ENCODE results near the gene SH3RF3.

The SH3RF3 gene

DNA sequence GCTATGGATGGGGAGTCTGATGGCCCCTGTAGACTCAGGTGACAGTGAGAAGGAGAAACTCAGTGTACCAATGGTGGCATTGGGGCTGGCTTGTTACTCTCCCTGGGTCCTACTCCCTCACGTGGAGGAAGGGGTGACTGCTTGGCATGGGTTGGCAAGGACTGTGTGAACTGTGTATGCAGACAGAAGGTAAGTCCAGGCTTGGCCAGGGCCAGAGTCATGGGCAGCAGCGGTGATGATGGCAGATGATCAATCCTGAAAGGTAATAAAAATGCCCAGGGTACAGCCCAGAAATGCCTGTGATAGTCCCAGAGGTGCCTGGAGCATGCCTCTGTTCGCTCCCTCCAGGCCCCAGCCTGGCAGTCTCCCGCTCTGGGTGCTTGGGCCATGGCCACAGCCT, 153.9 kb downstream of the SH3RF3 start:
- no peak for DNase-seq (ENCODE audit: low spot score in 2 of 2)
- no peak for ATAC-seq (replicated peaks; ENCODE audit: extremely low read depth, poor library complexity, severe bottlenecking)
- Mint-ChIP-seq H3K4me3 (no peak overlapping the region), H3K4me1 (no peaks in the 10 kb centered on the region), H3K36me3 (ENCODE audit: insufficient read depth) (no peaks in the 10 kb centered on the region), H3K27ac (ENCODE audit: low read depth) (no peak overlapping the region), H3K27me3 (no peaks in the 10 kb centered on the region), H3K9me3 (no peaks in the 10 kb centered on the region)

DNA sequence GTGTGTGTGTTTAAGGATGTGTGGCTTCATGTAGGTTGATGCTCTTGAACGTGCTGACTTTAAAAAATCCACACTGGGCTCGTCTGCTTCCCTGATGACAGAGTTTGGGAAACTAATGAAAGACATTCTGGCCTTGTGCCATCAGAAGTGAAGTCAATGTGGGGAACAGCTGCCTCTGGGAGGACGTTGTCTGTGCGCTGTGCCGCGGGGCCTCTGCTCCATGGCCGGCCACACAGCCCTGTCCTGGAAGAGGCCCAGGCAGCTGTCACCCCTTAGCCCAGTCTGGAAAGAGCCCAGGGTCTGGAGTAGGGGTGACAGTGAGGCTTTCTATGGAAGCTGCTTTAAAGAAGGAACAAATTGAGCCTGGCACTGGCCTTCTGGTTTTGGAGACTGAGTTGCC, 155.8 kb downstream of the SH3RF3 start:
- H3K27ac Mint-ChIP-seq (ENCODE audit: low read depth): no peak overlapping the region
- H3K4me3 Mint-ChIP-seq: no peak overlapping the region
- no peaks in the 10 kb centered on the region for H3K36me3 Mint-ChIP-seq (ENCODE audit: insufficient read depth)
- H3K4me1 Mint-ChIP-seq: no peaks in the 10 kb centered on the region
- no peak for ATAC-seq (replicated peaks; ENCODE audit: extremely low read depth, poor library complexity, severe bottlenecking)
- DNase-seq (ENCODE audit: low spot score in 2 of 2): no peak
- H3K27me3 Mint-ChIP-seq: no peaks in the 10 kb centered on the region
- no peaks in the 10 kb centered on the region for H3K9me3 Mint-ChIP-seq

GRCh38 chr2:109285244-109285651, 156.2 kb downstream of the SH3RF3 start:
- ATAC-seq (replicated peaks; ENCODE audit: extremely low read depth, poor library complexity, severe bottlenecking): no peak
- no peak overlapping the region for H3K27ac Mint-ChIP-seq (ENCODE audit: low read depth)

GRCh38 chr2:109287413-109287812, 158.4 kb downstream of the SH3RF3 start:
- H3K36me3 Mint-ChIP-seq (ENCODE audit: insufficient read depth): no peaks in the 10 kb centered on the region
- H3K27ac Mint-ChIP-seq (ENCODE audit: low read depth): no peak overlapping the region
- ATAC-seq (replicated peaks; ENCODE audit: extremely low read depth, poor library complexity, severe bottlenecking): no peak
- H3K9me3 Mint-ChIP-seq: no peaks in the 10 kb centered on the region
- no peak for DNase-seq (ENCODE audit: low spot score in 2 of 2)
- H3K4me1 Mint-ChIP-seq: no peaks in the 10 kb centered on the region
- peaks cover 12% of the 10 kb centered on the region for H3K27me3 Mint-ChIP-seq
- H3K4me3 Mint-ChIP-seq: no peak overlapping the region

More at GRCh38 chr2:109285244-109285651, 156.2 kb downstream of the SH3RF3 start:
- Mint-ChIP-seq H3K4me3 (no peak overlapping the region), H3K4me1 (no peaks in the 10 kb centered on the region), H3K27me3 (peaks cover 4% of the 10 kb centered on the region), H3K36me3 (ENCODE audit: insufficient read depth) (no peaks in the 10 kb centered on the region), H3K9me3 (no peaks in the 10 kb centered on the region)
- DNase-seq (ENCODE audit: low spot score in 2 of 2): no peak

DNA sequence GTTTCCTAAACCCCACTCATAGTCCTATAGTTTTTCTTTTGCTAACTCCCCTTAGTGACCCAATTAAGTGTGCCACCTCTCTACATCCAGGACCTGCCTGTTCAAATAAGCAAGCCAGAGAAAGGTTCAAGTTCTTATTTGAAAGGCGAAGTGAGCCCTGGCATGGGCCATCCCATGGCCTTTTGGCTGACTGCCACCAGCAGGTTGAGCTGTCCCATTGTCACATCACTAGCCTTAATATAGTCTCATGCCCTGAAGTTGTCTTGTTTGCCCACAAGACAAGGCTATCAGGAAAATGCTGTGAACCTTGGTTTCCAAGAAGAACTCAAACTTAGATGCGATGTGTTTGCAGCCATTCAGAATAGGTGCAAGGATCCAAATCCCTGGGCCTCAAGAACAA, 158.8 kb downstream of the SH3RF3 start:
- no peaks in the 10 kb centered on the region for H3K9me3 Mint-ChIP-seq
- peaks cover 12% of the 10 kb centered on the region for H3K27me3 Mint-ChIP-seq
- DNase-seq (ENCODE audit: low spot score in 2 of 2) (no peak), ATAC-seq (replicated peaks; ENCODE audit: extremely low read depth, poor library complexity, severe bottlenecking) (no peak)
- no peak overlapping the region for H3K4me3 Mint-ChIP-seq
- H3K27ac Mint-ChIP-seq (ENCODE audit: low read depth): no peak overlapping the region
- no peaks in the 10 kb centered on the region for H3K36me3 Mint-ChIP-seq (ENCODE audit: insufficient read depth)
- H3K4me1 Mint-ChIP-seq: no peaks in the 10 kb centered on the region

DNA sequence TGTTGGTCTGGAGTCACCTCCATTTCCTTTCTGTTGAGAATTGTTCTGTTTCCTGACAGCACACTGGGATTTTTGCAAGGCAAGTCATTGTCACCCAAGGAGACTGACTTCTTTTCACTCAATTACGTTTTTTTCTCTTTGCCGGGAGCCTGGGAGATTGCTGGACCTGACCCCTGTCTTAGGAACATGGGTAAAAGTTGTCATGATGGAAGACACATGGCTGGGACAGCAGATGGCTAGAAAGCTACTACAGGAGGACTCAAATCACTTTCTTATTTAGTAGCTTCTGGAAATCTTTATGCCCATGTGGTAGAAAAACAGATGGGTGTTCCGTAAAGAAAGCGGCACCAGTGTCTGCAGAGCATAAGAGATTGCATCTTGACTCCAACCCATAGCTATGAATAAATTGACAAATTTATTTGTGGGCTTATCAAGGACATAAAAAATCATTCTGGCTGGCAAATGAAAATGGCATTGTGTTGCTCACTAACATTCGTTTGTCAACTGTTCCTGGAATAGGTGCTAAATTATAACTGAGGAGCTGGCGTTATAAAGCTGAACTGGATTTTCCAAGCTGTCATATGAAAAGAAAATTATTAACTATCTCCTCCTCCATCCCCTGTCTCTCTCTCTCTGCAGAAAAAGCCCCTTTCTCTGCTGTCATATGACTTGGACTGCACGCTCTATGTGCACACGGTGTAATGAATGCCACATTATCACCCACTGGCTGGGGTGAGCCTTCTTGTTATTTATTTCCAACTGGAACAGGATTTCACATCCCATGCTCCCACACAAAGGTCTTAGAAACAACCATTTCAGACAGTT, 159.8 kb downstream of the SH3RF3 start:
- Mint-ChIP-seq H3K4me1 (no peaks in the 10 kb centered on the region), H3K9me3 (no peaks in the 10 kb centered on the region), H3K4me3 (no peak overlapping the region), H3K36me3 (ENCODE audit: insufficient read depth) (no peaks in the 10 kb centered on the region), H3K27ac (ENCODE audit: low read depth) (no peak overlapping the region), H3K27me3 (peaks cover 18% of the 10 kb centered on the region)
- DNase-seq (ENCODE audit: low spot score in 2 of 2) (no peak), ATAC-seq (replicated peaks; ENCODE audit: extremely low read depth, poor library complexity, severe bottlenecking) (no peak)

GRCh38 chr2:109289504-109290222, 160.7 kb downstream of the SH3RF3 start:
- no peak overlapping the region for H3K27ac Mint-ChIP-seq (ENCODE audit: low read depth)
- ATAC-seq (replicated peaks; ENCODE audit: extremely low read depth, poor library complexity, severe bottlenecking) (no peak), DNase-seq (ENCODE audit: low spot score in 2 of 2) (no peak)
- H3K36me3 Mint-ChIP-seq (ENCODE audit: insufficient read depth): no peaks in the 10 kb centered on the region
- H3K4me1 Mint-ChIP-seq: no peaks in the 10 kb centered on the region
- H3K9me3 Mint-ChIP-seq: no peaks in the 10 kb centered on the region
- peaks cover 26% of the 10 kb centered on the region for H3K27me3 Mint-ChIP-seq
- H3K4me3 Mint-ChIP-seq: no peak overlapping the region

GRCh38 chr2:109290887-109291643, 162.1 kb downstream of the SH3RF3 start:
- H3K27ac Mint-ChIP-seq (ENCODE audit: low read depth): no peak overlapping the region
- no peaks in the 10 kb centered on the region for H3K4me1 Mint-ChIP-seq
- no peak for DNase-seq (ENCODE audit: low spot score in 2 of 2)

GRCh38 chr2:109292386-109292785, 163.4 kb downstream of the SH3RF3 start:
- H3K36me3 Mint-ChIP-seq (ENCODE audit: insufficient read depth): no peaks in the 10 kb centered on the region
- H3K27ac Mint-ChIP-seq (ENCODE audit: low read depth): no peak overlapping the region
- H3K4me1 Mint-ChIP-seq: no peaks in the 10 kb centered on the region
- peaks cover 26% of the 10 kb centered on the region for H3K27me3 Mint-ChIP-seq
- no peak overlapping the region for H3K4me3 Mint-ChIP-seq
- no peaks in the 10 kb centered on the region for H3K9me3 Mint-ChIP-seq
- no peak for DNase-seq (ENCODE audit: low spot score in 2 of 2)
- ATAC-seq (replicated peaks; ENCODE audit: extremely low read depth, poor library complexity, severe bottlenecking): no peak

More at GRCh38 chr2:109290887-109291643, 162.1 kb downstream of the SH3RF3 start:
- Mint-ChIP-seq H3K36me3 (ENCODE audit: insufficient read depth) (no peaks in the 10 kb centered on the region), H3K27me3 (peaks cover 26% of the 10 kb centered on the region), H3K4me3 (no peak overlapping the region), H3K9me3 (no peaks in the 10 kb centered on the region)
- ATAC-seq (replicated peaks; ENCODE audit: extremely low read depth, poor library complexity, severe bottlenecking): no peak

DNA sequence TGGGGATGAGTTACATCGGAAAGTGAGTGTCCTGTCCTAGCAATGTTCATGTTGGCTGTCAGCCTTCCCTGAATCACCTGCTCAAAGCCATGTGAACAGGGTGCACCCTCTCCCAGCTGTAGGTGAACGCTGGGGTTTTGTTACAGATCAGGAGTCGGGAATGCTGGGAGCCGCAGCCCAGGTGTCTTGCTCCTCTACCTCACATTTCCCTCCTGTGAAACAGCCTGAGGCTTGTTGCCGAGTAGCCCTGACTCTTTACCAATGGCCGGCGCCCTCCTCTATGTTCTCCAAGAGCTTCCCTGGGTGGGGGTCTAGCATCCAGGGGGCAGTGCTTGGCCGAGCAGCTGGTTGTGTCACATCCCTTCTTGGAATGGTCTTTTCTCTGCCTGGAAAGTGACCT, 164.7 kb downstream of the SH3RF3 start:
- DNase-seq (ENCODE audit: low spot score in 2 of 2): no peak
- no peaks in the 10 kb centered on the region for H3K4me1 Mint-ChIP-seq
- H3K9me3 Mint-ChIP-seq: no peaks in the 10 kb centered on the region
- no peak for ATAC-seq (replicated peaks; ENCODE audit: extremely low read depth, poor library complexity, severe bottlenecking)
- H3K27ac Mint-ChIP-seq (ENCODE audit: low read depth): no peak overlapping the region
- H3K36me3 Mint-ChIP-seq (ENCODE audit: insufficient read depth): no peaks in the 10 kb centered on the region
- H3K27me3 Mint-ChIP-seq: peaks cover 37% of the 10 kb centered on the region
- no peak overlapping the region for H3K4me3 Mint-ChIP-seq

DNA sequence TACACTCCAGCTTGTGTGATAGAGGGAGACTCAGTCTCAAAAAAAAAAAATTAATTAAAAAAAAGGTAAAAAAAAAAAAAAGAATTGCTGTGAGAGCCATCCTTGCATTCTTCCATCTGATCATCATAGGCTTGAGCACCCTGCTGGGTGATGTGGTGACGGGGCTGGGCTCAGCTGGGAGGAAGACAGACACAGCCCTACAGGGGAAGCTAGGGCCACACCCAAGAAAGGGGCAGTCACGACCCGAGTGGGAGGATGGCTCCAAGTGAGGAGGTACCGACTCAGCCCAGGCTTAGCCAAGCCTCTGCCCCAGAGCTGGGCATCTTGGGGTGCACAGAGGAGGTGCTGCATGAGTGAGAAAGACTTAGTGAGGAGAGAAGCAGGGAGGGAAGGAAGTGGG, 165.5 kb downstream of the SH3RF3 start:
- ATAC-seq (replicated peaks; ENCODE audit: extremely low read depth, poor library complexity, severe bottlenecking) (no peak), DNase-seq (ENCODE audit: low spot score in 2 of 2) (no peak)
- Mint-ChIP-seq H3K36me3 (ENCODE audit: insufficient read depth) (no peaks in the 10 kb centered on the region), H3K27ac (ENCODE audit: low read depth) (peak overlapping the region; percentile 41), H3K9me3 (no peaks in the 10 kb centered on the region), H3K4me3 (no peak overlapping the region), H3K4me1 (no peaks in the 10 kb centered on the region), H3K27me3 (peaks cover 46% of the 10 kb centered on the region)

DNA sequence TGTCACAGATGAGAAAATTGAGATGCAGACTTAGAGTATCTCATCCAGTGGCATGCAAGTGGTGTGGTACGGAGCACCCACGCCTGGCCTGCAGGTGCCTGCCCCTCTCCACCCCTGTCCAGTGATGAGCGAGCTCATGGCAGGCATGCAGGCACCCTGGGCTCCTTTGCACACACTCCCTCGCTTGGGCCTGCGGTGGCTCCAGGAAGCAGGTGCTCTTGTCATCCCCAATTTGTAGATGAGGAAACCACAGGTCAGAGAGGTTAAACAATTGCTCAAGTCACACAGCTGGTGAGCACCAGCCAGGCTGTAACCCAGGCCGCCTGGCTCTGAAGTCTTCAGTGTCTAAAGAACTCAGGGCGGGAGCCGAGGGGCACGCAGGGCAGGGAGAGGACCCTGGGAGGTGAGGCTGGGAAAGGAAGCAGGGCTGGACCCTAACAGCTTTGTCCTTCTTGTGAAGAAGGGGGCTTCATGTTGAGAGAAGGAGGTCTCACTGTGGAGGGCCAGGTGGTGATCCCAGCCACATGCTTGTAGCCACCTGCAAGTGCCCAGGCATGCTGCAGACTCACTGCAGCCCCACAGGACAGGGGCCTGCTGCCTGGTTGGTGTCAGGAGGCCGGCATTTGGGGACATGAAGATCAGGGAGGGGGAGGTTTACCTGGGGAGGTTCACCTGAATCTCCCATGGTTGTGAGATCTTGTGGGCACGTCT, 166.2 kb downstream of the SH3RF3 start:
- Mint-ChIP-seq H3K27me3 (peaks cover 44% of the 10 kb centered on the region), H3K4me3 (no peak overlapping the region), H3K27ac (ENCODE audit: low read depth) (no peak overlapping the region), H3K36me3 (ENCODE audit: insufficient read depth) (no peaks in the 10 kb centered on the region), H3K9me3 (no peaks in the 10 kb centered on the region), H3K4me1 (no peaks in the 10 kb centered on the region)
- DNase-seq (ENCODE audit: low spot score in 2 of 2) (no peak), ATAC-seq (replicated peaks; ENCODE audit: extremely low read depth, poor library complexity, severe bottlenecking) (no peak)
